Esophagus squamous epithelium (tissue), 5 donors: ENCODE measurements around the gene OSBPL5. TPM values are rescaled to one million over a fixed set of nuclear protein-coding genes. Genes with fewer than 3 reads are reported as not detected.

Experiments
- DNase-seq: peaks from one replicate; lab custom pipeline; 2025; lab: John Stamatoyannopoulos, UW
- H3K27ac ChIP-seq, 4 donors: fragments of 200-600 bp; sonication (generic); one replicate each; pipeline ENCODE4 v1.5.1; 2016 to 2019; ENCODE audit warnings: mild to moderate bottlenecking in 1 of 4
- H3K27me3 ChIP-seq, 4 donors: fragments of 200-600 bp; sonication (generic); 1 replicate in 3 of 4; 2 replicates in 1 of 4; pipeline versions ENCODE4 v1.5.1 to v1.6.0; 2017 to 2021; ENCODE audit warnings: antibody characterized with exemption in 1 of 4
- H3K36me3 ChIP-seq, 3 donors: fragments of 200-600 bp; sonication (generic); one replicate each; pipeline ENCODE4 v1.5.1; 2016 to 2019
- H3K4me1 ChIP-seq, 3 donors: fragments of 200-600 bp; sonication (generic); one replicate each; pipeline ENCODE4 v1.5.1; 2017 to 2019
- H3K4me3 ChIP-seq, 4 donors: fragments of 200-600 bp; sonication (generic); 1 replicate in 3 of 4; 2 replicates in 1 of 4; pipeline ENCODE4 v1.5.1; 2016 to 2019; ENCODE audit warnings: mild to moderate bottlenecking in 2 of 4, moderate library complexity in 1 of 4
- H3K9me3 ChIP-seq, 3 donors: fragments of 200-600 bp; sonication (generic); one replicate each; pipeline ENCODE4 v1.5.1; 2016 to 2019
- CTCF ChIP-seq, 6 experiments: fragments of 450-650 bp in 4 of 6; fragments of 200-600 bp in 2 of 6; sonication (generic) in 2 of 6; IDR thresholded peaks; one replicate each; pipeline ENCODE4 v1.5.1; 2016 to 2019; ENCODE audit warnings: antibody characterized with exemption in 6 of 6, mild to moderate bottlenecking in 4 of 6, moderate library complexity in 4 of 6
- POLR2A ChIP-seq, 4 donors: fragments of 450-650 bp; IDR thresholded peaks; one replicate each; pipeline ENCODE4 v1.6.1; 2017; ENCODE audit warnings: antibody characterized with exemption in 4 of 4, mild to moderate bottlenecking in 4 of 4, moderate library complexity in 3 of 4
- WGBS, 2 donors: methylation state at CpG; one replicate each; pipeline ENCODE4 v1.1.5; 2018; 5-methylcytosine and 5-hydroxymethylcytosine counted together
- intact Hi-C: fragments of 100-400 bp; cut with DNase I; formaldehyde crosslinking; loops from one replicate; pipeline ENCODE4 v1.15.0; 2022
- total RNA-seq, 4 donors: library from RNA; depleted of rRNA; stranded (reverse); fragments of >200 nt; gene quantifications; one replicate each; pipeline ENCODE4 v1.1.0, GENCODE V29; 2016
- donor health status: DM: yes; HTN: yes; CAD: no.

The OSBPL5 gene
- total RNA-seq, 4 donors from 2014 or later: 11.9 to 30.9 (median 17.9) TPM

GRCh38 chr11:3086114-3086513, 79.0 kb downstream of the OSBPL5 start:
- Histone ChIP-seq H3K9me3 (no peaks in the 10 kb centered on the region), H3K27ac (no peak overlapping the region), H3K27me3 (peaks cover 0 to 7% (median 0%) of the 10 kb centered on the region in 4 donors), H3K4me1 (no peaks in the 10 kb centered on the region), H3K4me3 (no peak overlapping the region), H3K36me3 (peaks cover 0 to 34% (median 10%) of the 10 kb centered on the region in 3 donors)
- WGBS, 2 donors: 72% methylated on average over 5 of the region's 8 CpGs; no CpG with 5 or more reads in 1 of the 2 donors
- DNase-seq: no peak
- TF ChIP-seq POLR2A (IDR thresholded peaks at IDR 0.05): no peak
- TF ChIP-seq CTCF (IDR thresholded peaks at IDR 0.05): no peak
- intact Hi-C loops: no loop called here

GRCh38 chr11:3085052-3085451, 80.1 kb downstream of the OSBPL5 start:
- Histone ChIP-seq H3K27ac (no peak overlapping the region), H3K9me3 (no peaks in the 10 kb centered on the region), H3K4me3 (no peak overlapping the region), H3K36me3 (peaks cover 0 to 23% (median 4%) of the 10 kb centered on the region in 3 donors), H3K27me3 (peaks cover 0 to 7% (median 0%) of the 10 kb centered on the region in 4 donors), H3K4me1 (no peaks in the 10 kb centered on the region)
- intact Hi-C loops: no loop called here
- TF ChIP-seq CTCF (IDR thresholded peaks at IDR 0.05) (no peak), POLR2A (IDR thresholded peaks at IDR 0.05) (no peak)
- no peak for DNase-seq
- WGBS, 2 donors: 51 to 54% methylated on average over 5 of the region's 5 CpGs

GRCh38 chr11:3083321-3083720, 81.8 kb downstream of the OSBPL5 start:
- Histone ChIP-seq H3K27ac (no peak overlapping the region), H3K4me1 (no peaks in the 10 kb centered on the region), H3K36me3 (peaks cover 0 to 6% (median 0%) of the 10 kb centered on the region in 3 donors), H3K27me3 (peaks cover 0 to 7% (median 0%) of the 10 kb centered on the region in 4 donors), H3K4me3 (no peak overlapping the region), H3K9me3 (no peaks in the 10 kb centered on the region)
- intact Hi-C loops: no loop called here
- WGBS, 2 donors: 51 to 67% methylated on average over 8 of the region's 8 CpGs
- no peak for DNase-seq
- TF ChIP-seq CTCF (IDR thresholded peaks at IDR 0.05) (no peak), POLR2A (IDR thresholded peaks at IDR 0.05) (no peak)

GRCh38 chr11:3081386-3081751, 83.7 kb downstream of the OSBPL5 start:
- Histone ChIP-seq H3K27me3 (peaks cover 0 to 12% (median 0%) of the 10 kb centered on the region in 4 donors), H3K4me1 (no peaks in the 10 kb centered on the region), H3K9me3 (no peaks in the 10 kb centered on the region), H3K4me3 (no peak overlapping the region), H3K27ac (no peak overlapping the region), H3K36me3 (no peaks in the 10 kb centered on the region)
- no peak for TF ChIP-seq POLR2A (IDR thresholded peaks at IDR 0.05)
- TF ChIP-seq CTCF (IDR thresholded peaks at IDR 0.05): no peak
- WGBS, 2 donors: 85 to 88% methylated on average over 6 of the region's 6 CpGs
- intact Hi-C loops: no loop called here
- DNase-seq: no peak

- intact Hi-C loops: no loop called here
- TF ChIP-seq POLR2A (IDR thresholded peaks at IDR 0.05): no peak
- no peak for TF ChIP-seq CTCF (IDR thresholded peaks at IDR 0.05)
- Histone ChIP-seq H3K27ac (no peak overlapping the region), H3K27me3 (peaks cover 0 to 12% (median 0%) of the 10 kb centered on the region in 4 donors), H3K4me1 (no peaks in the 10 kb centered on the region), H3K9me3 (no peaks in the 10 kb centered on the region), H3K36me3 (no peaks in the 10 kb centered on the region), H3K4me3 (no peak overlapping the region)
- DNase-seq: no peak
- WGBS, 2 donors: 73 to 74% methylated on average over 13 of the region's 13 CpGs
Measured at GRCh38 chr11:3080733-3081385, 84.3 kb downstream of the OSBPL5 start.
